Cardiac ventricle fibroblast (primary cell): ENCODE measurements around the gene OLFML3. TPM values are rescaled to one million over a fixed set of nuclear protein-coding genes. Genes with fewer than 3 reads are reported as not detected.

Source experiments
- total RNA-seq: library from RNA; depleted of rRNA; stranded (reverse); fragments of >200 nt; gene quantifications from 2 replicates; pipeline ENCODE4 v1.2.3, GENCODE V29; 2015

Gene OLFML3, protein sequence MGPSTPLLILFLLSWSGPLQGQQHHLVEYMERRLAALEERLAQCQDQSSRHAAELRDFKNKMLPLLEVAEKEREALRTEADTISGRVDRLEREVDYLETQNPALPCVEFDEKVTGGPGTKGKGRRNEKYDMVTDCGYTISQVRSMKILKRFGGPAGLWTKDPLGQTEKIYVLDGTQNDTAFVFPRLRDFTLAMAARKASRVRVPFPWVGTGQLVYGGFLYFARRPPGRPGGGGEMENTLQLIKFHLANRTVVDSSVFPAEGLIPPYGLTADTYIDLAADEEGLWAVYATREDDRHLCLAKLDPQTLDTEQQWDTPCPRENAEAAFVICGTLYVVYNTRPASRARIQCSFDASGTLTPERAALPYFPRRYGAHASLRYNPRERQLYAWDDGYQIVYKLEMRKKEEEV
- 59.8 and 64.8 TPM in 2 replicates for total RNA-seq

DNA sequence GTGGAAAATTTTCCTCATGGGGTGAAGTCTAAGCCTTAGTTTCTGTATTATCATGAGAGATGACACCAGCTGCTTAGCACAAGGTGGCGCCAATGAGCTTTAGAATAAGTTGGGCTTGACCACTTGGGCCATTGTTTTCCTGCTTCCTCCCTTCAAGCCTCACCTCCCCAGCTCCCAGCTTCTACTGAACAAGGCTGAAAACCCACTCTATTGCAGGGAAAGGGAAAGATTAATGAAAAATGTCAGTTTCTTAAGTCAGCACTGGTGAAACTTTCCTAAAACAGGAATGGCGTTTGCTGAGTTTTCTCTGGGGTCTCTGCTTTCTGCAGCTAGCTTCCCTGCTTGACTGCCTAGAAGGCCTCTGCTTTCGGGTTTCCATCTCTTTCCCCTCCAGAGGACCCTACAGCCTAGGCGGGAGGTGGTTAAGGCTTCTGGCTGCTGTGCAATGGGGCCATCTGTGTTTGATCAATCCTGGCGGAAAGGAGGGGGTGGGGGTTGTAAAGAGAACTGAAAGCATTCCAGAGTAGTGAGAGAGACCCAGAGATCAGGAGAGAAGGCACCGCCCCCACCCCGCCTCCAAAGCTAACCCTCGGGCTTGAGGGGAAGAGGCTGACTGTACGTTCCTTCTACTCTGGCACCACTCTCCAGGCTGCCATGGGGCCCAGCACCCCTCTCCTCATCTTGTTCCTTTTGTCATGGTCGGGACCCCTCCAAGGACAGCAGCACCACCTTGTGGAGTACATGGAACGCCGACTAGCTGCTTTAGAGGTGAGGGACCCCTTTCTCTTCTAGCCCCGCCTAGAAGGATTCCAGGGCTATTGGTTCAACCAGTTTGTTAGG, at the start of gene OLFML3:
TSS of gene OLFML3 (plus strand) at position 612 of the 840 bp plus-strand sequence. CDS start at position 655, 43 bp downstream.

Other genes with a start within 250 kb of the OLFML3 start
- gene PHTF1, start 220.0 kb upstream of the OLFML3 start, total RNA-seq = 11.2 and 11.6 TPM in 2 replicates
- 9.0 and 10.8 TPM in 2 replicates for gene RSBN1, start 167.0 kb upstream of the OLFML3 start, total RNA-seq
- gene PTPN22, start 107.8 kb upstream of the OLFML3 start, total RNA-seq = 0.06 and 0.34 TPM in 2 replicates
- 0.12 and 0.20 TPM in 2 replicates for gene BCL2L15, start 91.9 kb upstream of the OLFML3 start, total RNA-seq
- gene AP4B1, start 74.7 kb upstream of the OLFML3 start, total RNA-seq = 10.5 and 15.7 TPM in 2 replicates
- 2.6 TPM in 2 replicates for gene DCLRE1B, start 74.1 kb upstream of the OLFML3 start, total RNA-seq
- gene HIPK1, start 50.1 kb upstream of the OLFML3 start, total RNA-seq = 19.3 and 19.8 TPM in 2 replicates
- not detected in 2 replicates for gene SYT6, start 174.4 kb downstream of the OLFML3 start, total RNA-seq